MM.1S (cell line): ENCODE results near the gene CD47.

Experiments
- DNase-seq: peaks from one replicate; pipeline ENCODE4 v3.0.0-alpha.2; 2015
- H2AFZ ChIP-seq: fragments of 300-600 bp; sonication (generic); 2 replicates; pipeline ENCODE4 v1.6.0; 2016; ENCODE audit warnings: antibody characterized with exemption, low read length
- H3F3A ChIP-seq: fragments of 300-600 bp; sonication (generic); 2 replicates; pipeline ENCODE4 v1.6.1; 2016; ENCODE audit warnings: mild to moderate bottlenecking, antibody characterized with exemption, low read length, moderate library complexity, mixed read lengths; ENCODE audit not compliant: insufficient read depth
- H3K27ac ChIP-seq: fragments of 300-600 bp; sonication (generic); 2 replicates; pipeline ENCODE4 v1.5.1; 2016; ENCODE audit warnings: mild to moderate bottlenecking, low read length
- H3K27me3 ChIP-seq: fragments of 300-600 bp; sonication (generic); replicated peaks from 2 replicates; pipeline ENCODE4 v1.6.0; 2016; ENCODE audit warnings: low read length; ENCODE audit not compliant: insufficient read depth
- H3K36me3 ChIP-seq: fragments of 300-600 bp; sonication (generic); replicated peaks from 2 replicates; pipeline ENCODE4 v1.6.1; 2016; ENCODE audit warnings: mild to moderate bottlenecking, low read length, mixed read lengths; ENCODE audit not compliant: insufficient read depth
- H3K4me1 ChIP-seq: fragments of 300-600 bp; sonication (generic); 2 replicates; pipeline ENCODE4 v1.6.1; 2016; ENCODE audit warnings: low read length, mixed read lengths
- H3K4me2 ChIP-seq: fragments of 300-600 bp; sonication (generic); 2 replicates; pipeline ENCODE4 v1.6.0; 2016; ENCODE audit warnings: low read depth, low read length
- H3K4me3 ChIP-seq: fragments of 300-600 bp; sonication (generic); 2 replicates; pipeline ENCODE4 v1.5.1; 2016; ENCODE audit warnings: low read length, mixed read lengths
- H3K79me2 ChIP-seq: fragments of 300-600 bp; sonication (generic); 2 replicates; pipeline ENCODE4 v1.6.1; 2016; ENCODE audit warnings: mixed run types, low read length, mixed read lengths
- H3K9ac ChIP-seq: fragments of 300-600 bp; sonication (generic); 2 replicates; pipeline ENCODE4 v1.6.1; 2016; ENCODE audit warnings: low read length, mixed read lengths
- H3K9me2 ChIP-seq: fragments of 300-600 bp; sonication (generic); replicated peaks from 2 replicates; pipeline ENCODE4 v1.6.1; 2016; ENCODE audit warnings: mild to moderate bottlenecking, low read length, mixed read lengths; ENCODE audit not compliant: insufficient read depth
- H3K9me3 ChIP-seq: fragments of 300-600 bp; sonication (generic); replicated peaks from 2 replicates; pipeline ENCODE4 v1.6.1; 2016; ENCODE audit warnings: mild to moderate bottlenecking, low read length, mixed read lengths; ENCODE audit not compliant: insufficient read depth
- H4K20me1 ChIP-seq: fragments of 300-600 bp; sonication (generic); 2 replicates; pipeline ENCODE4 v1.6.1; 2016; ENCODE audit warnings: mild to moderate bottlenecking, low read length, moderate library complexity, mixed read lengths; ENCODE audit not compliant: insufficient read depth
- CTCF ChIP-seq: fragments of 300-600 bp; sonication (generic); IDR thresholded peaks from 2 replicates; pipeline ENCODE4 v1.5.1; 2016; ENCODE audit warnings: antibody characterized with exemption, low read length, mixed read lengths
- EZH2 ChIP-seq: fragments of 300-600 bp; sonication (generic); optimal IDR thresholded peaks from 2 replicates; pipeline ENCODE3; 2017; ENCODE audit warnings: low read depth, mild to moderate bottlenecking, antibody characterized with exemption, low read length, mixed read lengths
- EZH2phosphoT487 ChIP-seq: fragments of 300-600 bp; sonication (generic); IDR thresholded peaks from 2 replicates; pipeline ENCODE4 v1.6.1; 2018; ENCODE audit warnings: antibody characterized with exemption, low read length

CD47 gene

GRCh38 chr3:108008106-108008505, 82.7 kb downstream of the CD47 start:
- H3K9me2 ChIP-seq = no peaks in the 10 kb centered on the region
- H2AFZ ChIP-seq = no peak overlapping the region
- H3K4me1 ChIP-seq = no peaks in the 10 kb centered on the region
- H3K27me3 ChIP-seq = no peaks in the 10 kb centered on the region
- no peak overlapping the region for H3K27ac ChIP-seq
- no peaks in the 10 kb centered on the region for H4K20me1 ChIP-seq
- H3K4me3 ChIP-seq = no peak overlapping the region
- no peaks in the 10 kb centered on the region for H3K9me3 ChIP-seq
- H3K9ac ChIP-seq = no peak overlapping the region
- no peak for DNase-seq
- no peaks in the 10 kb centered on the region for H3K79me2 ChIP-seq
- no peak overlapping the region for H3K4me2 ChIP-seq
- H3F3A ChIP-seq = no peaks in the 10 kb centered on the region
- TF ChIP-seq EZH2phosphoT487 = no peak
- TF ChIP-seq CTCF = no peak
- no peak for TF ChIP-seq EZH2
- no peaks in the 10 kb centered on the region for H3K36me3 ChIP-seq

GRCh38 chr3:108006881-108007331, 83.9 kb downstream of the CD47 start:
- DNase-seq = no peak
- Histone ChIP-seq H3K4me2 (no peak overlapping the region), H3K9me3 (no peaks in the 10 kb centered on the region), H3K4me1 (no peaks in the 10 kb centered on the region), H3F3A (no peaks in the 10 kb centered on the region), H3K4me3 (no peak overlapping the region), H3K27ac (no peak overlapping the region), H3K27me3 (no peaks in the 10 kb centered on the region), H3K79me2 (no peaks in the 10 kb centered on the region), H2AFZ (no peak overlapping the region), H4K20me1 (no peaks in the 10 kb centered on the region), H3K36me3 (no peaks in the 10 kb centered on the region), H3K9me2 (no peaks in the 10 kb centered on the region), H3K9ac (no peak overlapping the region)
- TF ChIP-seq EZH2 (no peak), CTCF (no peak), EZH2phosphoT487 (no peak)

GRCh38 chr3:108006077-108006771, 84.6 kb downstream of the CD47 start:
- no peak overlapping the region for H2AFZ ChIP-seq
- H3K36me3 ChIP-seq = no peaks in the 10 kb centered on the region
- no peaks in the 10 kb centered on the region for H3F3A ChIP-seq
- H3K9ac ChIP-seq = no peak overlapping the region
- H3K4me2 ChIP-seq = no peak overlapping the region
- no peaks in the 10 kb centered on the region for H3K27me3 ChIP-seq
- no peaks in the 10 kb centered on the region for H3K79me2 ChIP-seq
- no peak for TF ChIP-seq EZH2
- TF ChIP-seq EZH2phosphoT487 = no peak
- no peak for TF ChIP-seq CTCF
- no peaks in the 10 kb centered on the region for H4K20me1 ChIP-seq
- DNase-seq = no peak
- H3K9me2 ChIP-seq = no peaks in the 10 kb centered on the region
- H3K4me1 ChIP-seq = no peaks in the 10 kb centered on the region
- H3K27ac ChIP-seq = no peak overlapping the region
- no peak overlapping the region for H3K4me3 ChIP-seq
- H3K9me3 ChIP-seq = no peaks in the 10 kb centered on the region
